ENCODE measurements around the gene HMGXB4. TPM values are rescaled to one million over a fixed set of nuclear protein-coding genes. Genes with fewer than 3 reads are reported as not detected.

HMGXB4 gene
- total and polyA plus RNA-seq, 4 donors, result 4.0 to 9.9 (median 7.5) TPM

- Histone ChIP-seq H3K27ac (ENCODE audit: low read depth in 1 of 2, low read length in 2 of 2) (no peak overlapping the region), H3K36me3 (ENCODE audit: control insufficient read depth in 4 of 4, insufficient read depth in 3 of 4, low read depth in 1 of 4, low read length in 3 of 4) (no peaks in the 10 kb centered on the region), H3K9me3 (ENCODE audit: control insufficient read depth in 4 of 4, low read length in 3 of 4) (no peaks in the 10 kb centered on the region), H3K4me3 (ENCODE audit: low read depth in 1 of 3, low read length in 3 of 3) (no peak overlapping the region), H3K9ac (ENCODE audit: low read depth in 1 of 2, low read length in 2 of 2) (no peak overlapping the region), H3K4me1 (ENCODE audit: control insufficient read depth in 4 of 4, insufficient read depth in 4 of 4, low read length in 3 of 4) (peaks cover 0 to 36% (median 22%) of the 10 kb centered on the region in 4 donors), H3K27me3 (ENCODE audit: control insufficient read depth in 4 of 4, insufficient read depth in 4 of 4, low read length in 3 of 4) (no peaks in the 10 kb centered on the region)
- 94% methylated on average over 5 of the region's 5 CpGs for WGBS
- TF ChIP-seq RAD21 (IDR thresholded peaks at IDR 0.05), result no peak
- no peak for DNase-seq (ENCODE audit: low spot score)
Measured at GRCh38 chr22:35303029-35303624, 45.8 kb downstream of the HMGXB4 start.

GRCh38 chr22:35305525-35306070, 48.3 kb downstream of the HMGXB4 start:
- TF ChIP-seq JUND (IDR thresholded peaks at IDR 0.05) (no peak), SP1 (IDR thresholded peaks at IDR 0.05) (no peak), YY1 (IDR thresholded peaks at IDR 0.05) (no peak), CTCF (IDR thresholded peaks at IDR 0.05; ENCODE audit: low read depth, low read length, missing input control) (no peak), GABPA (IDR thresholded peaks at IDR 0.05 in 1 of 2, conservative IDR thresholded peaks at IDR 0.05 in 1 of 2) (no peak), RAD21 (IDR thresholded peaks at IDR 0.05) (no peak), ZBTB33 (IDR thresholded peaks at IDR 0.05) (no peak), NR2F2 (IDR thresholded peaks at IDR 0.05) (no peak), TAF1 (conservative IDR thresholded peaks at IDR 0.05) (no peak), HNF4G (IDR thresholded peaks at IDR 0.05) (no peak), FOXA2 (IDR thresholded peaks at IDR 0.05) (no peak), MAX (IDR thresholded peaks at IDR 0.05) (no peak), RXRA (IDR thresholded peaks at IDR 0.05) (no peak), FOXA1 (IDR thresholded peaks at IDR 0.05) (no peak)
- no peaks in the 10 kb centered on the region for H3K9me3 ChIP-seq (ENCODE audit: control insufficient read depth in 4 of 4, low read length in 3 of 4)
- no peaks in the 10 kb centered on the region for H3K36me3 ChIP-seq (ENCODE audit: control insufficient read depth in 4 of 4, insufficient read depth in 3 of 4, low read depth in 1 of 4, low read length in 3 of 4)
- no peak overlapping the region for H3K27ac ChIP-seq (ENCODE audit: low read depth in 1 of 2, low read length in 2 of 2)
- WGBS, result 84% methylated on average over 8 of the region's 8 CpGs
- no peak overlapping the region for H3K4me3 ChIP-seq (ENCODE audit: low read depth in 1 of 3, low read length in 3 of 3)
- peaks cover 0 to 34% (median 21%) of the 10 kb centered on the region in 4 donors for H3K4me1 ChIP-seq (ENCODE audit: control insufficient read depth in 4 of 4, insufficient read depth in 4 of 4, low read length in 3 of 4)
- DNase-seq (ENCODE audit: low spot score), result no peak
- no peak overlapping the region for H3K9ac ChIP-seq (ENCODE audit: low read depth in 1 of 2, low read length in 2 of 2)
- H3K27me3 ChIP-seq (ENCODE audit: control insufficient read depth in 4 of 4, insufficient read depth in 4 of 4, low read length in 3 of 4), result no peaks in the 10 kb centered on the region

- Histone ChIP-seq H3K9me3 (ENCODE audit: control insufficient read depth in 4 of 4, low read length in 3 of 4) (no peaks in the 10 kb centered on the region), H3K9ac (ENCODE audit: low read depth in 1 of 2, low read length in 2 of 2) (no peak overlapping the region), H3K4me3 (ENCODE audit: low read depth in 1 of 3, low read length in 3 of 3) (no peak overlapping the region), H3K36me3 (ENCODE audit: control insufficient read depth in 4 of 4, insufficient read depth in 3 of 4, low read depth in 1 of 4, low read length in 3 of 4) (no peaks in the 10 kb centered on the region), H3K27me3 (ENCODE audit: control insufficient read depth in 4 of 4, insufficient read depth in 4 of 4, low read length in 3 of 4) (no peaks in the 10 kb centered on the region), H3K27ac (ENCODE audit: low read depth in 1 of 2, low read length in 2 of 2) (no peak overlapping the region), H3K4me1 (ENCODE audit: control insufficient read depth in 4 of 4, insufficient read depth in 4 of 4, low read length in 3 of 4) (peaks cover 5 to 37% (median 22%) of the 10 kb centered on the region in 4 donors)
- 61% methylated on average over 4 of the region's 4 CpGs for WGBS
- DNase-seq (ENCODE audit: low spot score), result no peak
- TF ChIP-seq ZBTB33 (IDR thresholded peaks at IDR 0.05) (no peak), FOXA2 (IDR thresholded peaks at IDR 0.05) (no peak), REST (IDR thresholded peaks at IDR 0.05) (no peak), ATF3 (IDR thresholded peaks at IDR 0.05) (no peak), HNF4A (conservative IDR thresholded peaks at IDR 0.05) (no peak), EGR1 (IDR thresholded peaks at IDR 0.05; ENCODE audit: low read depth in 2 of 2) (no peak), RAD21 (IDR thresholded peaks at IDR 0.05) (no peak)
Measured at GRCh38 chr22:35306350-35306967, 49.2 kb downstream of the HMGXB4 start.

All from liver (tissue), 9 donors.